ENCODE data around the gene ZNF135.
A peak's percentile ranks its signal among the peaks of the same experiment; 100 is the strongest.

The ZNF135 gene

DNA sequence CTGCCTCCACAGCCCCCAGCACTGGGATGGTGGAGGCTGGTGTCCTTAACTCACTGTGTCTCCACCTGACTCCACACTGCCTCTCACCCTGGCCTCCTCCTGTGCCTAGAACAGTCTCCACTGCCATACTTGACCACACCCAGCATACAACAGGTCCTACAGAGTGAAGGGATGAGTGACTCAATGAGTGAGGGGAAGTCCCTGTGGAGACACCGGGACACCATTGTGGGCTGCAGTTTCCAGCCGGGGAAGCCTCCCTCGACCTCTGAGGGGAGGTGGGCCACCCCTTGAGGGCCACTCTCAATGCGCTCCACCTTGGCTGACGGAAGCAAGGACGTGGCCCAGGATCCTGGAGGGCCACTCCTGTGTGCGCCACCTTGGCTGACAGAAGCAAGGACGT is 2.8 kb upstream of the ZNF135 start:
- H3K4me3 ChIP-seq (ENCODE audit: low read depth, low read length) = no peak overlapping the region
- no peak for DNase-seq (ENCODE audit: low read depth)
- no peak for TF ChIP-seq CTCF (IDR thresholded peaks at IDR 0.05; ENCODE audit: low read depth, low read length, missing control alignments)
- in situ Hi-C loops (cut with HindIII; ENCODE audit: low sequenced_read_pairs) = no loop called here

- in situ Hi-C loops (cut with HindIII; ENCODE audit: low sequenced_read_pairs) = no loop called here
- H3K4me3 ChIP-seq (ENCODE audit: low read depth, low read length) = no peak overlapping the region
- TF ChIP-seq CTCF (IDR thresholded peaks at IDR 0.05; ENCODE audit: low read depth, low read length, missing control alignments) = no peak
- no peak for DNase-seq (ENCODE audit: low read depth)
Measured at GRCh38 chr19:58056861-58057260, 2.2 kb upstream of the ZNF135 start.

GRCh38 chr19:58058467-58058866 is 615 bp upstream of the ZNF135 start:
- DNase-seq (ENCODE audit: low read depth) = no peak
- in situ Hi-C loops (cut with HindIII; ENCODE audit: low sequenced_read_pairs) = no loop called here
- TF ChIP-seq CTCF (IDR thresholded peaks at IDR 0.05; ENCODE audit: low read depth, low read length, missing control alignments) = no peak
- peak overlapping the region; percentile 47 for H3K4me3 ChIP-seq (ENCODE audit: low read depth, low read length)

GRCh38 chr19:58059671-58060078 is 593 bp downstream of the ZNF135 start:
- DNase-seq (ENCODE audit: low read depth) = no peak
- in situ Hi-C loops (cut with HindIII; ENCODE audit: low sequenced_read_pairs) = no loop called here
- no peak for TF ChIP-seq CTCF (IDR thresholded peaks at IDR 0.05; ENCODE audit: low read depth, low read length, missing control alignments)
- peak overlapping the region; percentile 47 for H3K4me3 ChIP-seq (ENCODE audit: low read depth, low read length)

DNA sequence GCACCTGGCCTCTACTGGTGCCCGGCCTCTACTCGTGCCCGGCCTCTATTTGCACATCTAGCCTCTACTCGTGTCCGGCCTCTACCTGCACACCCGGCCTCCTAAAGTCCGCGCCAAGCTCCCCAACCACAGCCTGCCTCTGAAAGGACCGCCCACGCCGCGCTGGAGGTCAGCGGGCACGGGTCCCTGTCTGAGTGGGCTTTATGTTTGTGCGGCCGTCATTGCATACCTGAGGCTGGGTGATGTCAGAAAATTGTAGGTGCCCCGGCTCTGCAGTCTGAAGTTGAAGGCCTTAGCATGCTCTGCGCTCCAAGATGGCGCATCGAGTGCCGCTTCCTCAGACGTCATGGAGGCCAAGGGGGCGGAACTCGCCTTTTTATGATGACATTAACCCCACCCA is 1.1 kb downstream of the ZNF135 start:
- in situ Hi-C loops (cut with HindIII; ENCODE audit: low sequenced_read_pairs) = no loop called here
- DNase-seq (ENCODE audit: low read depth) = no peak
- no peak for TF ChIP-seq CTCF (IDR thresholded peaks at IDR 0.05; ENCODE audit: low read depth, low read length, missing control alignments)
- H3K4me3 ChIP-seq (ENCODE audit: low read depth, low read length) = no peak overlapping the region

GRCh38 chr19:58063712-58064111 is 4.6 kb downstream of the ZNF135 start:
- TF ChIP-seq CTCF (IDR thresholded peaks at IDR 0.05; ENCODE audit: low read depth, low read length, missing control alignments) = no peak
- in situ Hi-C loops (cut with HindIII; ENCODE audit: low sequenced_read_pairs) = no loop called here
- no peak for DNase-seq (ENCODE audit: low read depth)
- H3K4me3 ChIP-seq (ENCODE audit: low read depth, low read length) = no peak overlapping the region
